Epithelial cell of proximal tubule (primary cell): ENCODE data around the gene ZNF77. TPM values are rescaled to one million over a fixed set of nuclear protein-coding genes. Genes with fewer than 3 reads are reported as not detected.

Experiments used
- DNase-seq: peaks from one replicate; pipeline ENCODE4 v3.0.0-alpha.2; 2011; ENCODE audit warnings: low read depth
- H3K4me3 ChIP-seq: 2 replicates; pipeline ENCODE4 v1.5.1; 2011; ENCODE audit warnings: low read depth, mild to moderate bottlenecking, low read length
- total RNA-seq: library from RNA; depleted of rRNA; stranded (reverse); fragments of >200 nt; gene quantifications from 2 replicates; pipeline ENCODE4 v1.2.3, GENCODE V29; 2015
- TF ChIP-seq, protein P1 (sequence below): conservative IDR thresholded peaks from 2 replicates; pipeline ENCODE4 v1.5.1; 2012; ENCODE audit warnings: low read depth, mild to moderate bottlenecking, low read length

Gene ZNF77
- total RNA-seq, 1 donor from 2014 or later, result 1.6 TPM

DNA sequence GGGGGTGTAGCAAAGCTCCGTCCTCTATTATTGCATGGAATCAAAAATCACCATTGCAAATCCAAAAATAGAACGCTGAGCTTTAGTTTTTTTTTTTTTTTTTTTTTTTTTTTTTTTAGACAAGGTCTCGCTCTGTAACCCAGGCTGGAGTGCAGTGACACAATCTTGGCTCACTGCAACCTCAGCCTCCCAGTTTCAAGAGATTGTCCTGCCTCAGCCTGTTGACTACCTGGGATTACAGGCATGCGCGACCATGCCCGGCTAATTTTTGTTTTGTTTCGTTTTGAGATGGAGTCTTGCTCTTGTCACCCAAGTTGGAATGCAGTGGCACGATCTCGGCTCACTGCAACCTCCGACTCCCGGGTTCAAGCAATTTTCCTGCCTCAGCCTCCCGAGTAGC lies 15.3 kb upstream of the ZNF77 start:
- DNase-seq, result no peak
- TF ChIP-seq, protein P1, sequence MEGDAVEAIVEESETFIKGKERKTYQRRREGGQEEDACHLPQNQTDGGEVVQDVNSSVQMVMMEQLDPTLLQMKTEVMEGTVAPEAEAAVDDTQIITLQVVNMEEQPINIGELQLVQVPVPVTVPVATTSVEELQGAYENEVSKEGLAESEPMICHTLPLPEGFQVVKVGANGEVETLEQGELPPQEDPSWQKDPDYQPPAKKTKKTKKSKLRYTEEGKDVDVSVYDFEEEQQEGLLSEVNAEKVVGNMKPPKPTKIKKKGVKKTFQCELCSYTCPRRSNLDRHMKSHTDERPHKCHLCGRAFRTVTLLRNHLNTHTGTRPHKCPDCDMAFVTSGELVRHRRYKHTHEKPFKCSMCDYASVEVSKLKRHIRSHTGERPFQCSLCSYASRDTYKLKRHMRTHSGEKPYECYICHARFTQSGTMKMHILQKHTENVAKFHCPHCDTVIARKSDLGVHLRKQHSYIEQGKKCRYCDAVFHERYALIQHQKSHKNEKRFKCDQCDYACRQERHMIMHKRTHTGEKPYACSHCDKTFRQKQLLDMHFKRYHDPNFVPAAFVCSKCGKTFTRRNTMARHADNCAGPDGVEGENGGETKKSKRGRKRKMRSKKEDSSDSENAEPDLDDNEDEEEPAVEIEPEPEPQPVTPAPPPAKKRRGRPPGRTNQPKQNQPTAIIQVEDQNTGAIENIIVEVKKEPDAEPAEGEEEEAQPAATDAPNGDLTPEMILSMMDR, result no peak

GRCh38 chr19:2957160-2957559 lies 12.4 kb upstream of the ZNF77 start:
- no peak for DNase-seq
- H3K4me3 ChIP-seq, result no peak overlapping the region
- TF ChIP-seq, protein P1, result no peak

More for the DNA sequence above, 15.3 kb upstream of the ZNF77 start:
- no peak overlapping the region for H3K4me3 ChIP-seq

GRCh38 chr19:2952953-2953481 lies 8.2 kb upstream of the ZNF77 start:
- peak overlapping the region; percentile 43 for H3K4me3 ChIP-seq
- no peak for DNase-seq
- TF ChIP-seq, protein P1, result peak; percentile 20

- TF ChIP-seq, protein P1, result no peak
Measured at GRCh38 chr19:2950286-2951124, 5.7 kb upstream of the ZNF77 start.

GRCh38 chr19:2949939-2950285 lies 5.1 kb upstream of the ZNF77 start:
- DNase-seq, result no peak
- TF ChIP-seq, protein P1, result no peak
- peak overlapping the region; percentile 100 for H3K4me3 ChIP-seq

More at GRCh38 chr19:2950286-2951124, 5.7 kb upstream of the ZNF77 start:
- peak overlapping the region; percentile 100 for H3K4me3 ChIP-seq
- DNase-seq, result peak; percentile 94

DNA sequence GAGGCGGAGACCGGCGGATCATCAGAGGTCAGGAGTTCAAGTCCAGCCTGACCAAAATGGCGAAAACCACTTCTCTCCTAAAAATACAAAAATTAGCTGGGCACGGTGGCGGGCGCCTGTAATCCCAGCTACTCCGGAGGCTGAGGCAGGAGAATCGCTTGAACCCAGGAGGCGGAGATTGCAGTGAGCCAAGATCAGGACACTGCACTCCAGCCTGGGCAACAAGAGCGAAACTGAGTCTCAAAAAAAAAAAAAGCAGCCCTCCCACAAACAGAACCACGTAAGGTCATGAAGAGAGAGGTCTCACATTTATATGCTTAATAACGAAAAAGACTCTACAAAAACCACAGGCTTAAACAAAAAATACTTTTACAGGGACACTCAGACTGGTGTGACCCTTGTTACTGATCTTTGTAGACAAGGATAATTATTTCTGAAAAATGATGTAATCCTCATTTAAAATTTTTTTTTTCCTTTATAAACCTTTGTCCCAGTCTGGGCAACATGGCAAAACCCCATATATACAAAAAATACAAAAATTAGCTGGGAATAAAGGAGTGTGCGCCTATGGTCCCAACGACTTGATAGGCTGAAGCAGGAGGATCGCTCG lies 909 bp upstream of the ZNF77 start:
- DNase-seq, result no peak
- H3K4me3 ChIP-seq, result peak overlapping the region; percentile 91
- TF ChIP-seq, protein P1, result no peak
